ENCODE data around the gene TARS2.

The TARS2 gene

GRCh38 chr1:150486966-150487762 is at the start of gene TARS2:
Gene TARS2 (plus strand): TSS chr1:150487419. CDS start chr1:150487451, 32 bp downstream.
- TF ChIP-seq POLR2A (IDR thresholded peaks at IDR 0.05; ENCODE audit: low read length) (peak; percentile 92), GATA1 (IDR thresholded peaks at IDR 0.05; ENCODE audit: low read depth, low read length) (no peak)

GRCh38 chr1:150441121-150441520 is 46.1 kb upstream of the TARS2 start:
- no peak for DNase-seq
- TF ChIP-seq POLR2A (IDR thresholded peaks at IDR 0.05; ENCODE audit: low read length): no peak
- TF ChIP-seq GATA1 (IDR thresholded peaks at IDR 0.05; ENCODE audit: low read depth, low read length): no peak

More at GRCh38 chr1:150486966-150487762, at the start of gene TARS2:
- DNase-seq: peak; percentile 98 to 99

GRCh38 chr1:150444232-150444631 is 43.0 kb upstream of the TARS2 start:
- TF ChIP-seq POLR2A (IDR thresholded peaks at IDR 0.05; ENCODE audit: low read length) (no peak), GATA1 (IDR thresholded peaks at IDR 0.05; ENCODE audit: low read depth, low read length) (no peak)
- DNase-seq: no peak

GRCh38 chr1:150456146-150456647 is 31.0 kb upstream of the TARS2 start:
- DNase-seq: no peak
- TF ChIP-seq POLR2A (IDR thresholded peaks at IDR 0.05; ENCODE audit: low read length) (no peak), GATA1 (IDR thresholded peaks at IDR 0.05; ENCODE audit: low read depth, low read length) (no peak)

- DNase-seq: peak; percentile 70 to 87
- no peak for TF ChIP-seq GATA1 (IDR thresholded peaks at IDR 0.05; ENCODE audit: low read depth, low read length)
- no peak for TF ChIP-seq POLR2A (IDR thresholded peaks at IDR 0.05; ENCODE audit: low read length)
Measured at GRCh38 chr1:150464422-150464826, 22.8 kb upstream of the TARS2 start.

GRCh38 chr1:150466964-150467363 is 20.3 kb upstream of the TARS2 start:
- TF ChIP-seq POLR2A (IDR thresholded peaks at IDR 0.05; ENCODE audit: low read length): no peak
- TF ChIP-seq GATA1 (IDR thresholded peaks at IDR 0.05; ENCODE audit: low read depth, low read length): no peak
- no peak for DNase-seq

GRCh38 chr1:150469291-150469690 is 17.9 kb upstream of the TARS2 start:
- DNase-seq: no peak
- TF ChIP-seq GATA1 (IDR thresholded peaks at IDR 0.05; ENCODE audit: low read depth, low read length) (no peak), POLR2A (IDR thresholded peaks at IDR 0.05; ENCODE audit: low read length) (no peak)

GRCh38 chr1:150472601-150473200 is 14.5 kb upstream of the TARS2 start:
- no peak for TF ChIP-seq GATA1 (IDR thresholded peaks at IDR 0.05; ENCODE audit: low read depth, low read length)
- no peak for TF ChIP-seq POLR2A (IDR thresholded peaks at IDR 0.05; ENCODE audit: low read length)
- DNase-seq: no peak

GRCh38 chr1:150473659-150474058 is 13.6 kb upstream of the TARS2 start:
- no peak for TF ChIP-seq GATA1 (IDR thresholded peaks at IDR 0.05; ENCODE audit: low read depth, low read length)
- no peak for TF ChIP-seq POLR2A (IDR thresholded peaks at IDR 0.05; ENCODE audit: low read length)
- DNase-seq: no peak

GRCh38 chr1:150474869-150475268 is 12.3 kb upstream of the TARS2 start:
- no peak for DNase-seq
- TF ChIP-seq GATA1 (IDR thresholded peaks at IDR 0.05; ENCODE audit: low read depth, low read length) (no peak), POLR2A (IDR thresholded peaks at IDR 0.05; ENCODE audit: low read length) (no peak)

- TF ChIP-seq GATA1 (IDR thresholded peaks at IDR 0.05; ENCODE audit: low read depth, low read length) (no peak), POLR2A (IDR thresholded peaks at IDR 0.05; ENCODE audit: low read length) (no peak)
- no peak for DNase-seq
Measured at GRCh38 chr1:150476754-150477153, 10.5 kb upstream of the TARS2 start.

- no peak for DNase-seq
- TF ChIP-seq POLR2A (IDR thresholded peaks at IDR 0.05; ENCODE audit: low read length): no peak
- TF ChIP-seq GATA1 (IDR thresholded peaks at IDR 0.05; ENCODE audit: low read depth, low read length): no peak
Measured at GRCh38 chr1:150477320-150477719, 9.9 kb upstream of the TARS2 start.

GRCh38 chr1:150477733-150478132 is 9.5 kb upstream of the TARS2 start:
- TF ChIP-seq GATA1 (IDR thresholded peaks at IDR 0.05; ENCODE audit: low read depth, low read length) (no peak), POLR2A (IDR thresholded peaks at IDR 0.05; ENCODE audit: low read length) (no peak)
- DNase-seq: no peak

- no peak for TF ChIP-seq GATA1 (IDR thresholded peaks at IDR 0.05; ENCODE audit: low read depth, low read length)
- TF ChIP-seq POLR2A (IDR thresholded peaks at IDR 0.05; ENCODE audit: low read length): no peak
- DNase-seq: no peak
Measured at GRCh38 chr1:150479370-150479769, 7.8 kb upstream of the TARS2 start.

Data from erythroblast (primary cell).